Body of pancreas (tissue), 4 donors: ENCODE results near the gene SSU72. TPM values are rescaled to one million over a fixed set of nuclear protein-coding genes. Genes with fewer than 3 reads are reported as not detected.

ENCODE experiments used
- ATAC-seq: fragments of 150-250 bp; one replicate; pipeline ENCODE4 v1.9.1; 2016
- DNase-seq, 4 donors: peaks; one replicate each; pipeline ENCODE4 v3.0.0-alpha.2; 2019
- H3K27ac ChIP-seq, 4 donors: fragments of 200-600 bp; sonication (generic); 1 replicate in 3 of 4; 2 replicates in 1 of 4; pipeline versions ENCODE4 v1.5.1 to v1.6.1; 2016 to 2019; ENCODE audit warnings: mild to moderate bottlenecking in 1 of 4, mixed read lengths in 1 of 4, moderate library complexity in 1 of 4
- H3K27me3 ChIP-seq, 2 donors: fragments of 200-600 bp; sonication (generic); one replicate each; pipeline ENCODE4 v1.6.0; 2016; ENCODE audit warnings: mild to moderate bottlenecking in 1 of 2
- H3K36me3 ChIP-seq, 2 donors: fragments of 200-600 bp; sonication (generic); replicated peaks in 1 of 2; 2 replicates each; pipeline ENCODE4 v1.5.1; 2016; ENCODE audit warnings: low read depth in 2 of 2; ENCODE audit not compliant: insufficient read depth in 1 of 2
- H3K4me1 ChIP-seq: fragments of 200-600 bp; sonication (generic); one replicate; pipeline ENCODE4 v1.6.0; 2016
- H3K4me3 ChIP-seq, 2 donors: fragments of 200-600 bp; sonication (generic); 1 replicate in 1 of 2; 2 replicates in 1 of 2; pipeline ENCODE4 v1.5.1; 2016 to 2019
- H3K9me3 ChIP-seq, 3 donors: fragments of 200-600 bp; sonication (generic); 1 replicate in 2 of 3; 2 replicates in 1 of 3; pipeline ENCODE4 v1.5.1; 2016
- POLR2A ChIP-seq, 3 donors: fragments of 450-650 bp; IDR thresholded peaks; one replicate each; pipeline ENCODE4 v1.6.1; 2016; ENCODE audit warnings: antibody characterized with exemption in 3 of 3, mild to moderate bottlenecking in 2 of 3
- WGBS, 2 donors: methylation state at CpG; one replicate each; pipeline ENCODE4 v1.1.5; 2017; 5-methylcytosine and 5-hydroxymethylcytosine counted together
- intact Hi-C: fragments of 100-400 bp; cut with DNase I; formaldehyde crosslinking; loops from one replicate; pipeline ENCODE4 v1.15.1; 2023
- total RNA-seq, 2 donors: library from RNA; depleted of rRNA; stranded (reverse); fragments of >200 nt; gene quantifications; one replicate each; pipeline ENCODE4 v1.1.0, GENCODE V29; 2016
- TF ChIP-seq, protein P1 (sequence below), 7 experiments: fragments of 450-650 bp in 4 of 7; fragments of 200-600 bp in 3 of 7; sonication (generic) in 3 of 7; IDR thresholded peaks; one replicate each; pipeline ENCODE4 v1.5.1; 2016 to 2019; ENCODE audit warnings: antibody characterized with exemption in 7 of 7

Gene SSU72
- total RNA-seq, 2 donors from 2014 or later, result 82.1 to 113 TPM

DNA sequence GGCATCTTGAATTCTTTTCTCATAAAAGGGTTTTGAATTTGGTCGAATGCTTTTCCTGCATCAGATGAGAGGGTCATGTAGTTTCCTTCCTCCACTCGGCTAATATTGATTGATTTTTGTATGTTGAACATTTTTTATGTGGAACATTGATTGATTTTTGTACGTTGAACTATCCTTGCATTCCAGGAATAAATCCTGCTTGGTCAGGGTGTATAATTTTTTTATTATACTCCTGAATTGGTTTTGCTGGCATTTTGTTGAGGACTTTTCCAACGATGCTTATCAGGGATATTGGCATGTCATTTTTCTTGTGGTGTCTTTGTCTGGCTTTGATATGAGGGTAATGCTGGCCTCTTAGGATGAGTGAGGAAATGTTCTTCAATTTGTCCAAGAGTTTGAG lies 42.7 kb downstream of the SSU72 start:
- no peaks in the 10 kb centered on the region for H3K27me3 ChIP-seq
- H3K36me3 ChIP-seq, result peaks cover 4 to 5% of the 10 kb centered on the region in 2 donors
- no peaks in the 10 kb centered on the region for H3K9me3 ChIP-seq
- no peaks in the 10 kb centered on the region for H3K4me1 ChIP-seq
- 82 to 87% methylated on average over 4 of the region's 4 CpGs for WGBS, 2 donors
- H3K27ac ChIP-seq, result no peak overlapping the region
- no peak for TF ChIP-seq POLR2A (IDR thresholded peaks at IDR 0.05)
- TF ChIP-seq, protein P1, sequence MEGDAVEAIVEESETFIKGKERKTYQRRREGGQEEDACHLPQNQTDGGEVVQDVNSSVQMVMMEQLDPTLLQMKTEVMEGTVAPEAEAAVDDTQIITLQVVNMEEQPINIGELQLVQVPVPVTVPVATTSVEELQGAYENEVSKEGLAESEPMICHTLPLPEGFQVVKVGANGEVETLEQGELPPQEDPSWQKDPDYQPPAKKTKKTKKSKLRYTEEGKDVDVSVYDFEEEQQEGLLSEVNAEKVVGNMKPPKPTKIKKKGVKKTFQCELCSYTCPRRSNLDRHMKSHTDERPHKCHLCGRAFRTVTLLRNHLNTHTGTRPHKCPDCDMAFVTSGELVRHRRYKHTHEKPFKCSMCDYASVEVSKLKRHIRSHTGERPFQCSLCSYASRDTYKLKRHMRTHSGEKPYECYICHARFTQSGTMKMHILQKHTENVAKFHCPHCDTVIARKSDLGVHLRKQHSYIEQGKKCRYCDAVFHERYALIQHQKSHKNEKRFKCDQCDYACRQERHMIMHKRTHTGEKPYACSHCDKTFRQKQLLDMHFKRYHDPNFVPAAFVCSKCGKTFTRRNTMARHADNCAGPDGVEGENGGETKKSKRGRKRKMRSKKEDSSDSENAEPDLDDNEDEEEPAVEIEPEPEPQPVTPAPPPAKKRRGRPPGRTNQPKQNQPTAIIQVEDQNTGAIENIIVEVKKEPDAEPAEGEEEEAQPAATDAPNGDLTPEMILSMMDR (IDR thresholded peaks at IDR 0.05), result no peak
- no peak overlapping the region for H3K4me3 ChIP-seq
- ATAC-seq (no peak), DNase-seq (no peak)
- intact Hi-C loops, result no loop called here

GRCh38 chr1:1529936-1530335 lies 44.7 kb downstream of the SSU72 start:
- Histone ChIP-seq H3K27me3 (no peaks in the 10 kb centered on the region), H3K4me3 (no peak overlapping the region), H3K27ac (no peak overlapping the region), H3K36me3 (peaks cover 4 to 8% of the 10 kb centered on the region in 2 donors), H3K9me3 (no peaks in the 10 kb centered on the region), H3K4me1 (no peaks in the 10 kb centered on the region)
- intact Hi-C loops, result no loop called here
- ATAC-seq (no peak), DNase-seq (no peak)
- TF ChIP-seq, protein P1 (IDR thresholded peaks at IDR 0.05), result no peak
- no peak for TF ChIP-seq POLR2A (IDR thresholded peaks at IDR 0.05)
- 95 to 98% methylated on average over 8 of the region's 8 CpGs for WGBS, 2 donors

DNA sequence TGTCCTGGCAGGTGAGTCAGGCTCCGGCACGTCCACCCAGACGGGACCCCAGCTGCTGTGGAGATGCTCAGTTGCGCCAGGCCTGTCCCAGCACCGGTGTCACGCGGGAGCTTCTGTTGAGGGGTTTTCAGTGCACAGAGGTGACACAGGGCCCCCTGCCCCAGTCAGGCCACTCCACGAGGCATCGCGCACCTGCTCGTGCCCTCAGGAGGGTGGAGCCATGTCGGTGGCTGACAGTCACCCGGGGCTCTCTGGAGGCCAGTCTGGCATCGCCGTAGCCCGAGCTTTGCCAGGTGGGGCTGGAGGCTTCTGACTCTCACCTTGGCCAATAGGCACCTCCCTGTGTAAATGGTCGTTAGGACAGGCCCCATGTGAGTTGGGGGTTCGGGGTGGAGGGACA lies 45.3 kb downstream of the SSU72 start:
- Histone ChIP-seq H3K27ac (no peak overlapping the region), H3K27me3 (no peaks in the 10 kb centered on the region), H3K4me1 (no peaks in the 10 kb centered on the region), H3K4me3 (no peak overlapping the region), H3K36me3 (peaks cover 4 to 10% of the 10 kb centered on the region in 2 donors), H3K9me3 (no peaks in the 10 kb centered on the region)
- intact Hi-C loops, result no loop called here
- TF ChIP-seq POLR2A (IDR thresholded peaks at IDR 0.05), result no peak
- TF ChIP-seq, protein P1 (IDR thresholded peaks at IDR 0.05), result no peak
- DNase-seq, result no peak
- no peak for ATAC-seq
- 90 to 94% methylated on average over 2 to 13 of the region's 18 CpGs for WGBS, 2 donors

GRCh38 chr1:1528301-1529267 lies 46.1 kb downstream of the SSU72 start:
- H3K9me3 ChIP-seq, result no peaks in the 10 kb centered on the region
- no peak for ATAC-seq
- peaks cover 4 to 10% of the 10 kb centered on the region in 2 donors for H3K36me3 ChIP-seq
- 90 to 92% methylated on average over 16 to 35 of the region's 37 CpGs for WGBS, 2 donors
- no peaks in the 10 kb centered on the region for H3K4me1 ChIP-seq
- intact Hi-C loops, result no loop called here
- no peak for DNase-seq
- TF ChIP-seq POLR2A (IDR thresholded peaks at IDR 0.05), result no peak
- TF ChIP-seq, protein P1 (IDR thresholded peaks at IDR 0.05), result no peak
- no peak overlapping the region for H3K4me3 ChIP-seq
- no peak overlapping the region for H3K27ac ChIP-seq
- no peaks in the 10 kb centered on the region for H3K27me3 ChIP-seq
